B cell (primary cell): ENCODE measurements around the gene AGAP1. TPM values are rescaled to one million over a fixed set of nuclear protein-coding genes. Genes with fewer than 3 reads are reported as not detected.

Experiments used
- ATAC-seq: fragments of 200-7000 bp; cut with Tn5 transposase; one replicate; pipeline ENCODE4 v1.10.0; 2021; ENCODE audit warnings: low read depth, mild to moderate bottlenecking, moderate number of reproducible peaks, moderate library complexity
- CTCF ChIA-PET: fragments of 350-600 bp; sonication (Branson Sonifier 250); formaldehyde crosslinking; loops from one replicate; lab custom pipeline; 2021; ENCODE audit warnings: antibody characterized with exemption, inconsistent platforms; lab: Charles Lee
- POLR2A ChIA-PET: fragments of 350-600 bp; sonication (Branson Sonifier 250); formaldehyde crosslinking; loops from one replicate; lab custom pipeline; 2021; ENCODE audit warnings: antibody characterized with exemption; lab: Charles Lee
- DNase-seq: peaks from one replicate; pipeline ENCODE4 v3.0.0; 2013
- H2AFZ ChIP-seq: 2 replicates; pipeline ENCODE4 v1.6.1; 2012; ENCODE audit warnings: mild to moderate bottlenecking, low read depth, low read length; ENCODE audit not compliant: insufficient read depth, poor library complexity, severe bottlenecking
- H3K27ac ChIP-seq, 2 donors: 1 replicate in 1 of 2; 2 replicates in 1 of 2; pipeline ENCODE4 v1.5.1; 2012 to 2013; ENCODE audit warnings: low read length in 2 of 2, mild to moderate bottlenecking in 2 of 2, moderate library complexity in 1 of 2
- H3K27me3 ChIP-seq, 4 experiments: fragments of 200-600 bp in 1 of 4; sonication (generic) in 1 of 4; replicated peaks in 1 of 4; 1 replicate in 2 of 4; 2 replicates in 2 of 4; pipeline versions ENCODE4 v1.6.1 to v1.7.0; 2013 to 2016; ENCODE audit warnings: low read length in 3 of 4, mild to moderate bottlenecking in 2 of 4, mixed read lengths in 1 of 4, moderate library complexity in 1 of 4; ENCODE audit not compliant: insufficient read depth in 4 of 4, control insufficient read depth in 3 of 4; ENCODE audit errors: control extremely low read depth in 1 of 4
- H3K36me3 ChIP-seq, 2 experiments: replicated peaks in 1 of 2; 1 replicate in 1 of 2; 2 replicates in 1 of 2; pipeline versions ENCODE4 v1.6.1 to v1.7.1; 2013; ENCODE audit warnings: low read length in 1 of 2; ENCODE audit not compliant: insufficient read depth in 2 of 2, control insufficient read depth in 1 of 2; ENCODE audit errors: control extremely low read depth in 1 of 2, extremely low read depth in 1 of 2
- H3K4me1 ChIP-seq, 2 donors: fragments of 200-600 bp in 1 of 2; sonication (generic) in 1 of 2; 1 replicate in 1 of 2; 2 replicates in 1 of 2; pipeline versions ENCODE4 v1.5.1 to v1.6.1; 2013 to 2017; ENCODE audit warnings: low read length in 2 of 2; ENCODE audit not compliant: control insufficient read depth in 2 of 2, insufficient read depth in 2 of 2
- H3K4me2 ChIP-seq: replicated peaks from 2 replicates; pipeline ENCODE3; 2012; ENCODE audit warnings: mild to moderate bottlenecking, low read depth, low read length; ENCODE audit not compliant: poor library complexity, severe bottlenecking
- H3K4me3 ChIP-seq, 5 experiments: fragments of 200-600 bp in 1 of 5; sonication (generic) in 1 of 5; 1 replicate in 3 of 5; 2 replicates in 2 of 5; pipeline versions ENCODE4 v1.5.1 to v1.7.0; 2011 to 2016; ENCODE audit warnings: low read length in 4 of 5, mild to moderate bottlenecking in 4 of 5, low read depth in 2 of 5, control low read depth in 1 of 5, moderate library complexity in 1 of 5; ENCODE audit not compliant: insufficient read depth in 1 of 5; ENCODE audit errors: control extremely low read depth in 1 of 5, extremely low read depth in 1 of 5
- H3K79me2 ChIP-seq: fragments of 200-600 bp; sonication (generic); one replicate; pipeline ENCODE4 v1.6.0; 2016; ENCODE audit warnings: low read length; ENCODE audit not compliant: control insufficient read depth, insufficient read depth
- H3K9ac ChIP-seq: fragments of 200-600 bp; sonication (generic); 2 replicates; pipeline ENCODE4 v1.6.1; 2017; ENCODE audit warnings: mild to moderate bottlenecking, low read length, moderate library complexity
- H3K9me3 ChIP-seq, 3 donors: one replicate each; pipeline versions ENCODE4 v1.6.1 to v1.7.1; 2013; ENCODE audit warnings: low read length in 2 of 3; ENCODE audit not compliant: control insufficient read depth in 2 of 3, insufficient read depth in 1 of 3; ENCODE audit errors: control extremely low read depth in 1 of 3
- H4K20me1 ChIP-seq: 2 replicates; pipeline ENCODE4 v1.6.0; 2012; ENCODE audit warnings: mild to moderate bottlenecking, low read length; ENCODE audit not compliant: insufficient read depth, control insufficient read depth, poor library complexity, severe bottlenecking
- H3K27ac Mint-ChIP-seq: one replicate; pipeline ENCODE4 v1.8.0; 2021; ENCODE audit warnings: mixed read lengths
- H3K27me3 Mint-ChIP-seq: one replicate; pipeline ENCODE4 v1.8.0; 2021; ENCODE audit warnings: mixed read lengths
- H3K4me1 Mint-ChIP-seq: one replicate; pipeline ENCODE4 v1.8.0; 2021; ENCODE audit warnings: mixed read lengths
- H3K4me3 Mint-ChIP-seq: one replicate; pipeline ENCODE4 v1.8.0; 2021; ENCODE audit warnings: mixed read lengths
- H3K9me3 Mint-ChIP-seq: one replicate; pipeline ENCODE4 v1.8.0; 2022; ENCODE audit warnings: mixed read lengths; ENCODE audit not compliant: insufficient read depth
- EZH2 ChIP-seq: IDR thresholded peaks from 2 replicates; pipeline ENCODE4 v1.6.1; 2012; ENCODE audit warnings: borderline replicate concordance, low read depth, mild to moderate bottlenecking, moderate library complexity, low read length; ENCODE audit not compliant: insufficient read depth, poor library complexity, severe bottlenecking
- WGBS: methylation state at CpG from one replicate; pipeline ENCODE4 v1.1.5; 2013; ENCODE audit warnings: missing lambda C conversion rate; ENCODE audit not compliant: insufficient coverage; 5-methylcytosine and 5-hydroxymethylcytosine counted together
- intact Hi-C: fragments of 100-400 bp; cut with micrococcal nuclease; formaldehyde crosslinking; loops from one replicate; pipeline ENCODE4 v1.10.0; 2022
- polyA plus RNA-seq: library from polyadenylated mRNA; depleted of rRNA; stranded (reverse); fragments of >200 nt; gene quantifications from 2 replicates; pipeline ENCODE4 v1.2.3, GENCODE V29; 2012
- total RNA-seq, 2 donors: library from RNA; stranded (reverse); fragments of 120-200 nt in 1 of 2; gene quantifications; 1 replicate in 1 of 2; 2 replicates in 1 of 2; pipeline versions ENCODE4 v1.2.3 to v1.2.4, GENCODE V29; 2013 to 2022
- TF ChIP-seq, protein P1 (sequence below): fragments of 200-600 bp; IDR thresholded peaks from one replicate; pipeline ENCODE4 v1.8.0; 2022; ENCODE audit warnings: antibody characterized with exemption, mild to moderate bottlenecking

The AGAP1 gene
- total and polyA plus RNA-seq, 2 donors (not counting 1 experiment from before 2014, with no cell fraction given): 0.01 TPM; not detected in 1

DNA sequence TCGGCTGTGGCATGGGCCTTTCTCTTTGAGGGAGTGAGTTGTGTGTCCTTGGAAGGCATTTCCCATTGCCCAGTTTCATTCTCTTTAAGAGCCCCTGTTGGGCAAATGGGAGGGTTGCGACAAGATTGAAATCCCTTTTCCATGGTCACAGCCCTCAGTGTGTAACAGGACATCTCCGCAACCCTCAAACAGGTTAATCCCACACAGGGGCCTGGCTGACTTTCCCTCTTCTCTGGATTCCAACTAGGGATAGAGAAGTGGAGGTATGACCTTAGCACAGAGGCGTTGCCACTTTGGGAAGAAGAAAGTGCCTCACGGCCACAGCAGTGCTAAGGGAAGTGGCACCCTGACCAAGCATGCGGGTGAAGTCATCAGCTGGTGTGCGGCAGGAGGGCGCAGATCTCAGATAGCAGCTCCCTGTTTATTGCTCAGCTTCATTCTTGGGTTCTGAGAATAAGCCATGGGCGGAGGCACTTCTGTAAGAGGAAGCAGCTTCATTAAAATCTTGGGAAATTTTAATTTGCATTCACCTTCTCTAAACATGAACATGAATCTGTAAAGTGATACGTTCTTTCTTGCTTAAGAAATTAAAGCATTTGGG is 417.9 kb downstream of the AGAP1 start:
- H3K4me3 ChIP-seq: no peak overlapping the region
- H3K27ac ChIP-seq: no peak overlapping the region
- ChIA-PET CTCF (no interaction called here), POLR2A (no interaction called here)
- Mint-ChIP-seq H3K27me3 (peaks cover under 1% of the 10 kb centered on the region), H3K27ac (no peak overlapping the region), H3K9me3 (peaks cover 4% of the 10 kb centered on the region), H3K4me3 (no peak overlapping the region), H3K4me1 (peaks cover 5% of the 10 kb centered on the region)
- H3K79me2 ChIP-seq: no peaks in the 10 kb centered on the region
- ATAC-seq (no peak), DNase-seq (no peak)
- WGBS: 98% methylated on average over 8 of the region's 10 CpGs
- H3K9ac ChIP-seq: no peak overlapping the region
- TF ChIP-seq, protein P1, sequence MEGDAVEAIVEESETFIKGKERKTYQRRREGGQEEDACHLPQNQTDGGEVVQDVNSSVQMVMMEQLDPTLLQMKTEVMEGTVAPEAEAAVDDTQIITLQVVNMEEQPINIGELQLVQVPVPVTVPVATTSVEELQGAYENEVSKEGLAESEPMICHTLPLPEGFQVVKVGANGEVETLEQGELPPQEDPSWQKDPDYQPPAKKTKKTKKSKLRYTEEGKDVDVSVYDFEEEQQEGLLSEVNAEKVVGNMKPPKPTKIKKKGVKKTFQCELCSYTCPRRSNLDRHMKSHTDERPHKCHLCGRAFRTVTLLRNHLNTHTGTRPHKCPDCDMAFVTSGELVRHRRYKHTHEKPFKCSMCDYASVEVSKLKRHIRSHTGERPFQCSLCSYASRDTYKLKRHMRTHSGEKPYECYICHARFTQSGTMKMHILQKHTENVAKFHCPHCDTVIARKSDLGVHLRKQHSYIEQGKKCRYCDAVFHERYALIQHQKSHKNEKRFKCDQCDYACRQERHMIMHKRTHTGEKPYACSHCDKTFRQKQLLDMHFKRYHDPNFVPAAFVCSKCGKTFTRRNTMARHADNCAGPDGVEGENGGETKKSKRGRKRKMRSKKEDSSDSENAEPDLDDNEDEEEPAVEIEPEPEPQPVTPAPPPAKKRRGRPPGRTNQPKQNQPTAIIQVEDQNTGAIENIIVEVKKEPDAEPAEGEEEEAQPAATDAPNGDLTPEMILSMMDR: no peak
- no peak for TF ChIP-seq EZH2
- no peaks in the 10 kb centered on the region for H3K27me3 ChIP-seq
- intact Hi-C loops: no loop called here
- no peaks in the 10 kb centered on the region for H3K4me1 ChIP-seq
- H3K36me3 ChIP-seq: no peaks in the 10 kb centered on the region
- peaks cover 0 to 12% (median 3%) of the 10 kb centered on the region in 3 donors for H3K9me3 ChIP-seq
- no peak overlapping the region for H3K4me2 ChIP-seq
- H2AFZ ChIP-seq: no peak overlapping the region
- no peaks in the 10 kb centered on the region for H4K20me1 ChIP-seq

DNA sequence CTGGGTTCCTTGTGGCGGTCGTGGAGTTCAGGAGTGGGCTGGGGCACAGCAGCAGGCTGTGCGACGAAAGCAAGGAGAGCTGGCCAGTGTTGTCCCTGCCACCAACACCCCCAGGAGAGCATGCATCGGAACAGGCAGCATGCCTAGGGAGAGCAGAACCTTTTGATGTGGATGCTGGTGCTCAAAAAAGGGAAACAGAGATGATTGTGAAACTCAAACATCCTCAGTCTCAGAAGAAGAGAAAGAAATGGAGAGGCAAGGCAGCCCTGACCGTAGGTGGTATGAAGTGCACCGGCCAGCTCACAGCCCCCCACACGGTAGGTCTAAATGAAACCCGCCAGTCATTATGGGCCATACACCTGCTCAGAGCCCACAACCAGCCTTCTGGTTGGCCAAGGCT is 420.9 kb downstream of the AGAP1 start:
- no peak for TF ChIP-seq EZH2
- Histone ChIP-seq H3K4me3 (no peak overlapping the region), H3K27me3 (no peaks in the 10 kb centered on the region), H3K9me3 (peaks cover 0 to 20% (median 3%) of the 10 kb centered on the region in 3 donors), H3K9ac (no peak overlapping the region), H2AFZ (no peak overlapping the region), H3K27ac (no peak overlapping the region), H4K20me1 (no peaks in the 10 kb centered on the region), H3K79me2 (no peaks in the 10 kb centered on the region), H3K4me2 (no peak overlapping the region), H3K36me3 (no peaks in the 10 kb centered on the region), H3K4me1 (no peaks in the 10 kb centered on the region)
- ChIA-PET POLR2A (no interaction called here), CTCF (no interaction called here)
- WGBS: 93% methylated on average over 6 of the region's 9 CpGs
- Mint-ChIP-seq H3K27ac (no peak overlapping the region), H3K4me3 (no peak overlapping the region), H3K4me1 (no peaks in the 10 kb centered on the region), H3K27me3 (no peaks in the 10 kb centered on the region), H3K9me3 (peaks cover 4% of the 10 kb centered on the region)
- DNase-seq: no peak
- ATAC-seq: no peak
- intact Hi-C loops: no loop called here
